Right lobe of liver (tissue), 4 donors: Measurements from ENCODE around the gene MPHOSPH9.

Source experiments
- POLR2A ChIP-seq: fragments of 450-650 bp; IDR thresholded peaks from one replicate; pipeline ENCODE4 v1.6.1; 2017; ENCODE audit warnings: antibody characterized with exemption, mild to moderate bottlenecking
- TF ChIP-seq, protein P1 (sequence below), 4 donors: fragments of 200-600 bp in 3 of 4; fragments of 450-650 bp in 1 of 4; IDR thresholded peaks; one replicate each; pipeline versions ENCODE4 v1.5.1 to v1.8.0; 2016 to 2022; ENCODE audit warnings: antibody characterized with exemption in 4 of 4, mild to moderate bottlenecking in 2 of 4
- donor health status: DM: no; HTN: no; CAD: no.
- donor health status: DM: no; HTN: no; CAD: no.
- donor health status: DM: no; HTN: yes; CAD: no.

GRCh38 chr12:123237646-123238329 is 4.8 kb upstream of the MPHOSPH9 start:
- TF ChIP-seq, protein P1, sequence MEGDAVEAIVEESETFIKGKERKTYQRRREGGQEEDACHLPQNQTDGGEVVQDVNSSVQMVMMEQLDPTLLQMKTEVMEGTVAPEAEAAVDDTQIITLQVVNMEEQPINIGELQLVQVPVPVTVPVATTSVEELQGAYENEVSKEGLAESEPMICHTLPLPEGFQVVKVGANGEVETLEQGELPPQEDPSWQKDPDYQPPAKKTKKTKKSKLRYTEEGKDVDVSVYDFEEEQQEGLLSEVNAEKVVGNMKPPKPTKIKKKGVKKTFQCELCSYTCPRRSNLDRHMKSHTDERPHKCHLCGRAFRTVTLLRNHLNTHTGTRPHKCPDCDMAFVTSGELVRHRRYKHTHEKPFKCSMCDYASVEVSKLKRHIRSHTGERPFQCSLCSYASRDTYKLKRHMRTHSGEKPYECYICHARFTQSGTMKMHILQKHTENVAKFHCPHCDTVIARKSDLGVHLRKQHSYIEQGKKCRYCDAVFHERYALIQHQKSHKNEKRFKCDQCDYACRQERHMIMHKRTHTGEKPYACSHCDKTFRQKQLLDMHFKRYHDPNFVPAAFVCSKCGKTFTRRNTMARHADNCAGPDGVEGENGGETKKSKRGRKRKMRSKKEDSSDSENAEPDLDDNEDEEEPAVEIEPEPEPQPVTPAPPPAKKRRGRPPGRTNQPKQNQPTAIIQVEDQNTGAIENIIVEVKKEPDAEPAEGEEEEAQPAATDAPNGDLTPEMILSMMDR (IDR thresholded peaks at IDR 0.05), result peak; percentile 69 to 81 (median 76)
- no peak for TF ChIP-seq POLR2A
